Parathyroid adenoma (tissue), 2 donors: Measurements from ENCODE around the gene HLX.

Experiments used
- H2AFZ ChIP-seq: fragments of 300-600 bp; sonication (generic); one replicate; pipeline ENCODE4 v1.7.0; 2017; ENCODE audit warnings: antibody characterized with exemption, mild to moderate bottlenecking
- H3K27ac ChIP-seq: fragments of 300-600 bp; sonication (generic); one replicate; pipeline ENCODE4 v1.7.0; 2017
- H3K27me3 ChIP-seq: fragments of 300-600 bp; sonication (generic); one replicate; pipeline ENCODE4 v1.7.0; 2017; ENCODE audit warnings: low read length; ENCODE audit not compliant: control insufficient read depth, insufficient read depth
- H3K36me3 ChIP-seq: fragments of 300-600 bp; sonication (generic); one replicate; pipeline ENCODE4 v1.7.0; 2017; ENCODE audit warnings: low read length; ENCODE audit not compliant: control insufficient read depth, insufficient read depth
- H3K4me1 ChIP-seq: fragments of 300-600 bp; sonication (generic); one replicate; pipeline ENCODE4 v1.7.0; 2017; ENCODE audit warnings: control low read depth
- H3K4me2 ChIP-seq: fragments of 300-600 bp; sonication (generic); one replicate; pipeline ENCODE4 v1.7.0; 2017; ENCODE audit warnings: low read length
- H3K4me3 ChIP-seq: fragments of 300-600 bp; sonication (generic); one replicate; pipeline ENCODE4 v1.7.0; 2017; ENCODE audit warnings: low read depth, low read length
- H3K79me2 ChIP-seq: fragments of 300-600 bp; sonication (generic); one replicate; pipeline ENCODE4 v1.7.0; 2017; ENCODE audit warnings: control low read depth
- H3K9ac ChIP-seq: fragments of 300-600 bp; sonication (generic); one replicate; pipeline ENCODE4 v1.7.0; 2017; ENCODE audit warnings: mild to moderate bottlenecking
- H3K9me3 ChIP-seq: fragments of 300-600 bp; sonication (generic); one replicate; pipeline ENCODE4 v1.7.0; 2017; ENCODE audit warnings: low read length; ENCODE audit not compliant: control insufficient read depth
- CTCF ChIP-seq: fragments of 300-600 bp; sonication (generic); IDR thresholded peaks from one replicate; pipeline ENCODE4 v1.7.0; 2017; ENCODE audit warnings: antibody characterized with exemption, mild to moderate bottlenecking
- donor health status: primary hyperparathyroidism.

The HLX gene

DNA sequence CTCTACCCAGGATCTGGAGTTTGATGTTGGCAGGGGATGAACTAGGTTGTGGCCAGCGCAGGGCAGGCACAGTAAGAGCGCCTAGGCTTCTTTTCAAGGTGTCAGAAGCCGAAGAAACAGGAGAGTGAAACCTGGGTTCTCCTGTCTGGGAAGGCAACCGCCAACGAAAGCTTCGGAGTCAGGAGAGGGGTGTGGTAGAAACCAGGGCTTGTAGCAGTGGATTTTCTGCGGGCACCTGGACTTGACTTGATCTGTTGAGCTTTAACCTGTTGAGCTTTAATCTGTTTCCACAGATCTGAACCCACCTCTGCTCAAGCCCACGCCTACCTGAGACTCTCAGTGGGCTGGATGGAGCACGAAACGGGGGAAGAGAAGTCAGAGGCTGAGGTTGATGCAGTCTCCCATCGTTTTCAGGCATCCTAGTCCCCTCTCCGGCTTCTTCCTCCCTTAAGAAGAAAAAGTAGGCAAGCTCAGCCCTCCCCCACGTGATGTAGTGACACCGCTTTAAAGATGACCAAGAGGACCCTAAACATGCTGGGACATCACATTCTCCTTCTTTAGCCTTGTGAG, 9.3 kb downstream of the HLX start:
- no peaks in the 10 kb centered on the region for H3K4me1 ChIP-seq
- no peak overlapping the region for H3K4me2 ChIP-seq
- peaks cover 24% of the 10 kb centered on the region for H3K27me3 ChIP-seq
- H3K36me3 ChIP-seq, result no peaks in the 10 kb centered on the region
- no peak overlapping the region for H3K9ac ChIP-seq
- no peaks in the 10 kb centered on the region for H3K9me3 ChIP-seq
- no peak overlapping the region for H3K27ac ChIP-seq
- H2AFZ ChIP-seq, result no peak overlapping the region
- H3K79me2 ChIP-seq, result no peaks in the 10 kb centered on the region
- no peak for TF ChIP-seq CTCF
- H3K4me3 ChIP-seq, result no peak overlapping the region

GRCh38 chr1:220889333-220889732, 10.1 kb downstream of the HLX start:
- no peaks in the 10 kb centered on the region for H3K79me2 ChIP-seq
- H3K4me2 ChIP-seq, result no peak overlapping the region
- no peaks in the 10 kb centered on the region for H3K9me3 ChIP-seq
- H3K4me1 ChIP-seq, result no peaks in the 10 kb centered on the region
- H3K36me3 ChIP-seq, result no peaks in the 10 kb centered on the region
- peaks cover 24% of the 10 kb centered on the region for H3K27me3 ChIP-seq
- no peak overlapping the region for H2AFZ ChIP-seq
- no peak overlapping the region for H3K4me3 ChIP-seq
- no peak overlapping the region for H3K27ac ChIP-seq
- TF ChIP-seq CTCF, result no peak
- H3K9ac ChIP-seq, result no peak overlapping the region

GRCh38 chr1:220889848-220890287, 10.6 kb downstream of the HLX start:
- H3K4me3 ChIP-seq, result no peak overlapping the region
- no peaks in the 10 kb centered on the region for H3K4me1 ChIP-seq
- TF ChIP-seq CTCF, result no peak
- no peaks in the 10 kb centered on the region for H3K36me3 ChIP-seq
- H3K79me2 ChIP-seq, result no peaks in the 10 kb centered on the region
- peaks cover 26% of the 10 kb centered on the region for H3K27me3 ChIP-seq
- H2AFZ ChIP-seq, result no peak overlapping the region
- no peak overlapping the region for H3K9ac ChIP-seq
- no peaks in the 10 kb centered on the region for H3K9me3 ChIP-seq
- H3K4me2 ChIP-seq, result no peak overlapping the region
- H3K27ac ChIP-seq, result no peak overlapping the region

- H3K4me2 ChIP-seq, result no peak overlapping the region
- no peaks in the 10 kb centered on the region for H3K79me2 ChIP-seq
- H3K27ac ChIP-seq, result no peak overlapping the region
- no peaks in the 10 kb centered on the region for H3K4me1 ChIP-seq
- no peaks in the 10 kb centered on the region for H3K9me3 ChIP-seq
- no peak for TF ChIP-seq CTCF
- no peak overlapping the region for H3K9ac ChIP-seq
- H3K27me3 ChIP-seq, result peaks cover 25% of the 10 kb centered on the region
- no peak overlapping the region for H3K4me3 ChIP-seq
- no peaks in the 10 kb centered on the region for H3K36me3 ChIP-seq
- H2AFZ ChIP-seq, result no peak overlapping the region
Measured at GRCh38 chr1:220890602-220891001, 11.4 kb downstream of the HLX start.
